ENCODE data around the gene CFTR.

The CFTR gene

GRCh38 chr7:117654780-117655179 lies 175.0 kb downstream of the CFTR start:
- DNase-seq = no peak

- no peak for DNase-seq
Measured at GRCh38 chr7:117656806-117657205, 177.0 kb downstream of the CFTR start.

- no peak for DNase-seq
Measured at GRCh38 chr7:117659531-117660011, 179.7 kb downstream of the CFTR start.

GRCh38 chr7:117661328-117661727 lies 181.5 kb downstream of the CFTR start:
- no peak for DNase-seq

GRCh38 chr7:117664047-117664446 lies 184.2 kb downstream of the CFTR start:
- DNase-seq = no peak

- no peak for DNase-seq
Measured at GRCh38 chr7:117665368-117665767, 185.5 kb downstream of the CFTR start.

- no peak for DNase-seq
Measured at GRCh38 chr7:117666031-117666430, 186.2 kb downstream of the CFTR start.

- DNase-seq = no peak
Measured at GRCh38 chr7:117666689-117667088, 186.9 kb downstream of the CFTR start.

GRCh38 chr7:117667456-117667855 lies 187.6 kb downstream of the CFTR start:
- no peak for DNase-seq

- DNase-seq = no peak
Measured at GRCh38 chr7:117669818-117670217, 190.0 kb downstream of the CFTR start.

- peak; percentile 90 for DNase-seq
Measured at GRCh38 chr7:117672453-117672852, 192.6 kb downstream of the CFTR start.

- peak; percentile 86 for DNase-seq
Measured at GRCh38 chr7:117673367-117673766, 193.5 kb downstream of the CFTR start.

GRCh38 chr7:117673839-117674238 lies 194.0 kb downstream of the CFTR start:
- DNase-seq = peak; percentile 51

- no peak for DNase-seq
Measured at GRCh38 chr7:117674617-117675016, 194.8 kb downstream of the CFTR start.

GRCh38 chr7:117675497-117676435 lies 195.9 kb downstream of the CFTR start:
- no peak for DNase-seq

- no peak for DNase-seq
Measured at GRCh38 chr7:117679120-117679519, 199.3 kb downstream of the CFTR start.

- DNase-seq = no peak
Measured at GRCh38 chr7:117682681-117683385, 203.0 kb downstream of the CFTR start.

- no peak for DNase-seq
Measured at GRCh38 chr7:117683430-117684175, 203.8 kb downstream of the CFTR start.

- DNase-seq = no peak
Measured at GRCh38 chr7:117685795-117686194, 206.0 kb downstream of the CFTR start.

- DNase-seq = no peak
Measured at GRCh38 chr7:117686311-117686935, 206.6 kb downstream of the CFTR start.

GRCh38 chr7:117688126-117688525 lies 208.3 kb downstream of the CFTR start:
- DNase-seq = no peak

- DNase-seq = no peak
Measured at GRCh38 chr7:117689406-117689805, 209.6 kb downstream of the CFTR start.

- DNase-seq = no peak
Measured at GRCh38 chr7:117690147-117690546, 210.3 kb downstream of the CFTR start.

All from NCI-H774 (cell line).